ENCODE data around the gene CUL2. TPM values are rescaled to one million over a fixed set of nuclear protein-coding genes. Genes with fewer than 3 reads are reported as not detected.
A peak's percentile ranks its signal among the peaks of the same experiment; 100 is the strongest.
"Not testable (repeated sequence)": the region's sequence is repeated elsewhere in the genome, so short reads cannot be mapped to it uniquely, and the experiment has no call there.

The CUL2 gene
- total RNA-seq, 1 experiment from 2014 or later, result 26.9 TPM

- peaks cover 5% of the 10 kb centered on the region for H3K36me3 ChIP-seq
- DNase-seq, result peak; percentile 1
- peaks cover 4% of the 10 kb centered on the region for H3K9me3 ChIP-seq
- no peaks in the 10 kb centered on the region for H3K27me3 ChIP-seq
- no peak overlapping the region for H3K4me3 ChIP-seq
Observed at GRCh38 chr10:35092851-35093250, 2.7 kb upstream of the CUL2 start.

GRCh38 chr10:35091994-35092790, 2.1 kb upstream of the CUL2 start:
- no peak for DNase-seq
- H3K4me3 ChIP-seq, result no peak overlapping the region
- H3K36me3 ChIP-seq, result peaks cover 7% of the 10 kb centered on the region
- peaks cover 4% of the 10 kb centered on the region for H3K9me3 ChIP-seq
- H3K27me3 ChIP-seq, result no peaks in the 10 kb centered on the region

GRCh38 chr10:35089611-35090161, 455 bp downstream of the CUL2 start:
- DNase-seq, result peak; percentile 8
- H3K36me3 ChIP-seq, result peaks cover 7% of the 10 kb centered on the region
- no peaks in the 10 kb centered on the region for H3K27me3 ChIP-seq
- H3K9me3 ChIP-seq, result peaks cover 4% of the 10 kb centered on the region
- peak overlapping the region; percentile 79 for H3K4me3 ChIP-seq

GRCh38 chr10:35083242-35083641, 6.9 kb downstream of the CUL2 start:
- Histone ChIP-seq H3K36me3 (peaks cover 15% of the 10 kb centered on the region), H3K4me3 (no peak overlapping the region), H3K9me3 (peaks cover 10% of the 10 kb centered on the region), H3K27me3 (no peaks in the 10 kb centered on the region)
- no peak for DNase-seq

- DNase-seq, H3K4me3 ChIP-seq, H3K9me3 ChIP-seq, H3K27me3 ChIP-seq: not testable (repeated sequence)
- H3K36me3 ChIP-seq, result peaks cover 11% of the 10 kb centered on the region; the same call in 1 of the 2 replicates
Observed at GRCh38 chr10:35080261-35080660, 9.9 kb downstream of the CUL2 start.

- peaks cover 10% of the 10 kb centered on the region for H3K9me3 ChIP-seq
- peaks cover 11% of the 10 kb centered on the region; the same call in 1 of the 2 replicates for H3K36me3 ChIP-seq
- H3K27me3 ChIP-seq, result no peaks in the 10 kb centered on the region
- H3K4me3 ChIP-seq, result no peak overlapping the region
- DNase-seq, result peak; percentile 42
Observed at GRCh38 chr10:35079763-35080162, 10.4 kb downstream of the CUL2 start.

GRCh38 chr10:35079265-35079664, 10.9 kb downstream of the CUL2 start:
- Histone ChIP-seq H3K4me3 (no peak overlapping the region), H3K9me3 (peaks cover 10% of the 10 kb centered on the region)
- no peak for DNase-seq

GRCh38 chr10:35075228-35075627, 14.9 kb downstream of the CUL2 start:
- Histone ChIP-seq H3K9me3 (no peaks in the 10 kb centered on the region), H3K4me3 (no peak overlapping the region), H3K27me3 (no peaks in the 10 kb centered on the region), H3K36me3 (peaks cover under 1% of the 10 kb centered on the region; the same call in 1 of the 2 replicates)
- no peak for DNase-seq

More at GRCh38 chr10:35079265-35079664, 10.9 kb downstream of the CUL2 start:
- peaks cover 11% of the 10 kb centered on the region; the same call in 1 of the 2 replicates for H3K36me3 ChIP-seq
- no peaks in the 10 kb centered on the region for H3K27me3 ChIP-seq

- no peak overlapping the region for H3K4me3 ChIP-seq
- peaks cover 2% of the 10 kb centered on the region; the same call in 1 of the 2 replicates for H3K36me3 ChIP-seq
- no peak for DNase-seq
- H3K27me3 ChIP-seq, result no peaks in the 10 kb centered on the region
- no peaks in the 10 kb centered on the region for H3K9me3 ChIP-seq
Observed at GRCh38 chr10:35074266-35074665, 15.9 kb downstream of the CUL2 start.

- Histone ChIP-seq H3K9me3 (no peaks in the 10 kb centered on the region), H3K4me3 (no peak overlapping the region)
- no peak for DNase-seq
Observed at GRCh38 chr10:35070521-35070920, 19.6 kb downstream of the CUL2 start.

GRCh38 chr10:35063837-35064454, 26.2 kb downstream of the CUL2 start:
- DNase-seq, result no peak
- no peak overlapping the region for H3K4me3 ChIP-seq
- H3K36me3 ChIP-seq, result peaks cover 32% of the 10 kb centered on the region
- no peaks in the 10 kb centered on the region for H3K9me3 ChIP-seq
- no peaks in the 10 kb centered on the region for H3K27me3 ChIP-seq

More at GRCh38 chr10:35070521-35070920, 19.6 kb downstream of the CUL2 start:
- Histone ChIP-seq H3K36me3 (peaks cover 11% of the 10 kb centered on the region), H3K27me3 (no peaks in the 10 kb centered on the region)

- peaks cover 35% of the 10 kb centered on the region for H3K36me3 ChIP-seq
- no peaks in the 10 kb centered on the region for H3K27me3 ChIP-seq
- H3K4me3 ChIP-seq, result no peak overlapping the region
- DNase-seq, result no peak
- H3K9me3 ChIP-seq, result no peaks in the 10 kb centered on the region
Observed at GRCh38 chr10:35059481-35059880, 30.7 kb downstream of the CUL2 start.

GRCh38 chr10:35058686-35059085, 31.5 kb downstream of the CUL2 start:
- DNase-seq, result no peak
- H3K36me3 ChIP-seq, result peaks cover 37% of the 10 kb centered on the region
- no peaks in the 10 kb centered on the region for H3K9me3 ChIP-seq
- no peaks in the 10 kb centered on the region for H3K27me3 ChIP-seq
- H3K4me3 ChIP-seq, result no peak overlapping the region

GRCh38 chr10:35058134-35058533, 32.0 kb downstream of the CUL2 start:
- H3K4me3 ChIP-seq, result no peak overlapping the region
- no peaks in the 10 kb centered on the region for H3K27me3 ChIP-seq
- H3K9me3 ChIP-seq, result no peaks in the 10 kb centered on the region
- peaks cover 43% of the 10 kb centered on the region for H3K36me3 ChIP-seq
- peak; percentile 58 for DNase-seq

GRCh38 chr10:35056686-35057085, 33.5 kb downstream of the CUL2 start:
- Histone ChIP-seq H3K4me3 (no peak overlapping the region), H3K27me3 (no peaks in the 10 kb centered on the region), H3K9me3 (no peaks in the 10 kb centered on the region), H3K36me3 (peaks cover 42% of the 10 kb centered on the region)
- DNase-seq, result no peak

GRCh38 chr10:35056133-35056532, 34.0 kb downstream of the CUL2 start:
- Histone ChIP-seq H3K9me3 (no peaks in the 10 kb centered on the region), H3K4me3 (no peak overlapping the region), H3K27me3 (no peaks in the 10 kb centered on the region), H3K36me3 (peaks cover 43% of the 10 kb centered on the region)
- no peak for DNase-seq

GRCh38 chr10:35050568-35050967, 39.6 kb downstream of the CUL2 start:
- peaks cover 42% of the 10 kb centered on the region for H3K36me3 ChIP-seq
- DNase-seq, result no peak
- H3K9me3 ChIP-seq, result no peaks in the 10 kb centered on the region
- H3K4me3 ChIP-seq, result no peak overlapping the region
- H3K27me3 ChIP-seq, result no peaks in the 10 kb centered on the region
